EL (cell line): Measurements from ENCODE around the gene CDC73.

Experiments
- DNase-seq: peaks from one replicate; pipeline ENCODE4 v3.0.0-alpha.2; 2016

CDC73 gene

DNA sequence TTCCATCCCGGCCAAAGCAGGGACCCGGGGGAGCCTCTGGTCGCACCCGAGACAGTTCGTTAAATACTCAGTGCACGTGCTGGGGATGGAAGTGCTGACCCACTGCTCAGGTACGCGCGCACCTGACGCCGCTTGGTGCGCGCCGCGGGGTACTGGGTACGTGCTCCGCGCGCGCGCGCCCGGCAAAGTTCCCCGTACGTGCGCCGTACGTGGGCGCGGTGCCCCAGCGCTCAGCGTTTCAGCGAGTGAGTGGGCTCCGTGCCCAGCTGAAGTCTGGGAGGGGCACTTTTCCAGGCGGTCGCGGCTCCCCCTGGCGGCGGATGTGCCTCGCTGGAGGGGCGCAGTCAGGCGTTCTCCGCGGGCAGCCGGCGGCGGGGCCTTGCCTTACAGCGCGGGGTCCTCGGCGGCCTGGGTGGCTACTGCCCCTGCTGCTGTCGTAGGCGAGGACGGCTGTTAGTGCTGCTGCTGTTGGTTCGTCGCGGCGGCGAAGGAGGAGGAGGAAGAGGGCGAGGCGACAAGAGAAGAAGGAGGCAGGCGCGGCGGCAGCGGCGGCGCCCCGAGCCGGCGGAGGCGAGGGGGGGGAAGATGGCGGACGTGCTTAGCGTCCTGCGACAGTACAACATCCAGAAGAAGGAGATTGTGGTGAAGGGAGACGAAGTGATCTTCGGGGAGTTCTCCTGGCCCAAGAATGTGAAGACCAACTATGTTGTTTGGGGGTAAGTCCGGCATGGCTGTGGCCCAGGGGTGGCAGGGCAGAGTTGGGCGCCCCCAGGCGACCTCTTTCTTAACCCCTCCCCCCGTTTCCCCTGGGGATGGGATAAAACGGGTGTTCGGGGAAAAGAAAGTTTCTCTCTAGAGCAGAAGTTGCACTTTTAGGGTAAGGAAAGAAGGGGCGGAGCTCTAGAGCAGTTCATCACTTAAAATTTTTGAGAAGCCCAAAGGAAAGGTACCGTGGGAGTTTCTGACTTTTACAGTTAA, at the start of gene CDC73:
Gene CDC73, plus strand, starts transcription at position 416 of the 978 bp plus-strand sequence. Its CDS starts 170 bp downstream, at position 586.
- peak; percentile 97 for DNase-seq

DNA sequence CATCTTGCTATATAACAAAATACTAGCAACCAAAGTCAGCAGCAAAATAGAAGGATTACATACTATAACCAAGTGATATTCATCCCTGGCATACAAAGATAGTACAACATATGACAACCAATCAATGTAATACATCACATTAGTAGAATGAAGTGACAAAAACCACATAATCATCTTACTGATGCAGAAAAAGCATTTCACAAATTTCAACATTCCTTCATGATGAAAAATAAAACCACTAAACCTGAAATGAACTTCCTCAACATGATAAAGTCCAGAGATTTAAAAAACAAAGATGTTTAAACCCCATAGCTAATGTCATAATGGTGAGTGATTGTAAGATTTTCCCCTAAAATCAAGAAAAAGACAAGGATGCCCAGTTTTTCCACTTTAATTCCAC, 43.8 kb upstream of the CDC73 start:
- peak; percentile 21 for DNase-seq

GRCh38 chr1:193079187-193079586, 42.6 kb upstream of the CDC73 start:
- no peak for DNase-seq

DNA sequence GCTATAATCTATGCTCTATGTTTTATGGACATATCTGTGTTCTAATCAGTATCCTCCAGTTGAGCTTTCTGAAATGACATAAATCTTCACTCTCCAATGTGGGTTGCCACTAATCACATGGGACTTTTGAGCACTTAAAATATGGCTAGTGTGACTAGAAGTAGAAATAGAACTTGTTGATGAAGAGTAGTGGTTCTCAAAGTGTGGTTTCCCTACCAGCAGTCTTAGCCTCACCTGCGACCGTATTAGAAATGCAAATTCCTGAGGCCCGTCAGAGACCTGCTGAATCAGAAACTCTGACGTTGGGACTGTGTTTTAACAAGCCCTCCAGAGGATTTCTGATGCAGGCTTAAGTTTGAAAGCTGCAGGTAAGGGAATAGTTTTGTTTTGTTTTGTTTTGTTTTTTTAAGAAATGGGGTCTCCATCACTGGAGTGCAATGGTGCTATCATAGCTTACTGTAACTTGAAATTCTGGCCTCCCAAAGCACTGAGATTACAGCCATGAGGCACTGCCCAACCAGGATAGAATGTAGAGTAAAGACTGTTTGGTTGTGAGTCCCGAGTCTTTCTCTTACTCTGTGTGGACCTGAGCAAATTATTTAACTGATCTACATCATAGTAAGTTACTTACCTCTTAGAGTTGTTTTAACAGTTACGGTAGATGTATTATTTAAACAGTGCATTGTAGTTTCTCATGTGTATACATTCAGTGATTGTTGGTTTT, 38.3 kb upstream of the CDC73 start:
- DNase-seq = no peak

- no peak for DNase-seq
Measured at GRCh38 chr1:193085263-193085662, 36.6 kb upstream of the CDC73 start.

- DNase-seq = no peak
Measured at GRCh38 chr1:193086342-193086741, 35.5 kb upstream of the CDC73 start.

DNA sequence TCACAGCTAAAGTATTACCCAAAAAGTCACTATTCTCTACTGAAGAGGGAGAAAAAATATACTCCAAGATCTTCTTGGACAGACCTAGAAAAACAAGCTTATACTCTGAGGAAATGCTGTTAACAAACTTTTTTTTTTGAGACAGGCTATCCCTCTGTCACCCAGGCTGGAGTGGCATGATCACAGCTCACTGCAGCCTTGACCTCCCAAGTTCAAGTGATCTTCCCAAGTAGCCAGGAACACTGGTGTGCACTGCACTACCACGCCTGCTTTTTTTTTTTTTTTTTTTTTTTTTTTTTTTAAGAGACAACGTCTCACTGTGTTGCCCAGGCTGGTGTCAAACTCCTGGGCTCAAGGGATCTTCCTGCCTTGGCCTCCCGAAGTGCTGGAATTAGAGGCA, 33.9 kb upstream of the CDC73 start:
- DNase-seq = no peak

DNA sequence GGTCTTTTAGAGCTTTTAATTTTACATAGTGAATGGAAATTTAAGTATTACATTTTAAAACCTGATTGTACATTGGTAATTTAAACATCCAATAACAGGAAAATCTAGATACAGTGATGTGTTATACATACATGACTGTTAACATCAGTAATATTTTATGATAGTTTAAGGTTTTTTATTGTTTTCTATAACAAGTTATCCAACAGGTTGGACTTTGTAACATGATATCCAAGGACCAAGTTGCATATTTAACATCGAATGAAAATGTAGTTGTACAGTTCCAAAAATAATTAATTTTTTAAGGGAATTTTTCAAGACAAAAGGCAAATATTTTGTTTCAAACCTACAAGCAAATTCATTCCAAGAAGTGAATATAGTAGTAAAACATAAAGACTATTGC, 31.0 kb upstream of the CDC73 start:
- no peak for DNase-seq

- DNase-seq = no peak
Measured at GRCh38 chr1:193094112-193094511, 27.7 kb upstream of the CDC73 start.

DNA sequence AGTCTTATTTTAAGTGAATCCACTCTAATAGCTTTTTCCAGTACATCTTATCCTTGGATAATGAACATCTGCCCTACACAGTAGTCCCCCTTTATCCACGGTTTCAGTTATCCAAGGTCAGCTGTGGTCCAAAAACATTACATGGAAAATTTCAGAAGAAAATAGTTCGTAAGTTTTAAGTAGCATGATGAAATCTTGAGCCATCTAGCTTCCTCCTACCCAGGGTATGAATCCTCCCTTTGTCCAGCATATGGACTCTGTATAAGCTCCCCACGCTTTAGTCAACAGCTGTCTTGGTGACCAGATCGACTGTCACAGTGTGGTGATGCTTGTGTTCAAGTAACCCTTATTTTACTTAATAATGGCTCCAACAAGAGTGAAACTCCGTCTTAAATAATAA, 19.2 kb upstream of the CDC73 start:
- no peak for DNase-seq

DNA sequence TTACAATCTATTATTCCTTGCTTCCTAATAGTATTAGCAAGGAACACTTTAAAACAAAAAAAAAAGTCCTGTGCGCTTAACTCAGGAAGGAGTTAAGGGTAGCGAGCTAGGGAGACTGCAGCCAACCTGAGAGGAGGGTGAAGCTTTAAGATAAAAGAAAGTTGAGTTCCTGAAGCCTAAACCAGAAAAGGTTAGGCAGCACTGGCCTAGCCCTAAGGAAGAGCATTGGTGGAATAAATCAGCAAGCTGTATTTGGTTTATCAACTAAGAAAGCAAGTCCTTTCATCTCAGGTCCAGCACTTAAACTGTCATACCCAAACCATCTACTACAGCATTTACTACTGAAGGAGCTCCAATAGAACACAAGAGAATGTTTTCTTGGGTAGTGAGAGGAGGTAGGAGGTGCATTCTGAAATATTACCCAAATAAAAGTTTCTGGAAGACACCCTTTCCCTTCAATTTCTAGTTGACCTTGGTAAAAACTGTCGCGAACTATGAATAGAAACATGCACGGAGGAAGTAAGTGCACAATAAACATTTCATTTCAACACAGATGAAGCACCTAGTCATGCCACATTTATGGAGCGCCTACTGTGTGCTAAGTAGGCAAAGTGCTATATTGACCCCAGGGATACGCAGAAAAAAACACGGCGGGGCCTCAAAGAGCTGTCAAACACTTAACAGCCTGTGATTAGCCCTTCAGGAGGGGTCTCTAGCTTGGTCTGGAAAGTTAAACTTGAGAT, 17.9 kb upstream of the CDC73 start:
- no peak for DNase-seq

- DNase-seq = peak; percentile 74
Measured at GRCh38 chr1:193104502-193104906, 17.3 kb upstream of the CDC73 start.

DNA sequence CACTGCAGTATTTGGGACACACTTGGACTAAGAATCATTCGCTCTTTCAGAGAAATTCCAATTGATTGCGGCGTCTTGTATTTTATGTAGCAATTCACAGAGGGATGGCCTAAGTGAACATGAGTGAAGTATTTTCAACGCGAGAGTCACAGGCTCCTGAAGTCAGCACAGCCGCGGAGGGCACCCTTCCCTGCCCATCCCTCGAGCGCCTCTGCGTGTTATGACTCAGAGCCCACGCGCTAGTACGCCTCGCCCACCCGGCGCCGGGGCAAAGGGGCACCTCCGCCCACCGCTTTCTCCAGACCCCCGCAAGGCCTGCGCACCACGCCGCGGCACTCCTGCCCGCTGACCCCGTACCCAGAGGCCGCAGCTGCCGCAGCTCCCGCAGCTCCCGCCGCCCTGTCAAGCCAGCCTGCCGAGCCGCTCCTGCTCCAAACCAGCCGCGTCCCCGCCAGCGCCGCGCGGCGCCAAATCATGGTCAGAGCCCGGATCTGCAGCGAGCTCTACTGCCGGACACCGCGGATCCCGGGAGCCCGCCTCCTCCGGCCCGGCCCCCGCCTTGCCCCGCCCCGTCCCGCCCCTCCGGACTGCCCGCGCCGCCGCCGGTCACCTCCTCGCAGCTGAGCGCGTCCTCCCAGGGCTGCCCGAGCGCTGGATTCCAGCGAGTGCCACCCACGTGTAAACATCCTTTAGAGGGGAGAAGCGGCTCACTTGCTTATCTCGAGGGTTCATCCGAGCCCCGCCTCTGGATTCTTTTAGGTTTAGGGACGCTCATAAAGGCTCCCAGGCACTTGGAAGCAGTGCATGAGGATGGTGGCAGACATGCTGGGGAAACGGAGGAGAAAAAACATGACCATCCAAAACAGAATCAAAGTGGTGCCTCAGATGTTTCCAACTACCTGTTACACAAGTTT, 16.7 kb upstream of the CDC73 start, which contains the start of gene GLRX2:
Gene GLRX2, minus strand, starts transcription at position 508 of the 914 bp plus-strand sequence. Its CDS starts 32 bp downstream, at position 476.
- DNase-seq = peak; percentile 95

GRCh38 chr1:193105821-193106177, 16.0 kb upstream of the CDC73 start:
- no peak for DNase-seq

- DNase-seq = no peak
Measured at GRCh38 chr1:193108471-193108870, 13.4 kb upstream of the CDC73 start.

DNA sequence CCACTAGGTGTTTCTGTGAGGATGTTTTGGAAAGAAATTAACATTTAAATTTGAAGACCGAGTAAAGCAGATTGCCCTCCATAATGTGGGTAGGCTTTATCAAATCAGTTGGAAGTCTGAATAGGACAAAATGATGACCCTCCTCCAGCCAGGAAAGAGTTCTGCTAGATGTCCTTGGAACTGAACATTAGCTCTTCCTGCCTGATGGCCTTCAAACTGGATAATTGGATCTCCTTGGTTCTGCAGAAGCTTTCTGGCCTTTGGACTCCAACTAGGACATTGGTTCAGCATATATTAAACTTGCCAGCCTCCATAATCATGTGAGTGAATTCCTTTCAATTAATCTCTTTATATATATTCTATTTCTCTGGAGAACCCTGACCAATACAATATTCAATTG, 12.2 kb upstream of the CDC73 start:
- DNase-seq = no peak

- DNase-seq = no peak
Measured at GRCh38 chr1:193110246-193110645, 11.6 kb upstream of the CDC73 start.

- DNase-seq = peak; percentile 19
Measured at GRCh38 chr1:193110864-193111263, 11.0 kb upstream of the CDC73 start.

- DNase-seq = peak; percentile 90
Measured at GRCh38 chr1:193111641-193112090, 10.2 kb upstream of the CDC73 start.

DNA sequence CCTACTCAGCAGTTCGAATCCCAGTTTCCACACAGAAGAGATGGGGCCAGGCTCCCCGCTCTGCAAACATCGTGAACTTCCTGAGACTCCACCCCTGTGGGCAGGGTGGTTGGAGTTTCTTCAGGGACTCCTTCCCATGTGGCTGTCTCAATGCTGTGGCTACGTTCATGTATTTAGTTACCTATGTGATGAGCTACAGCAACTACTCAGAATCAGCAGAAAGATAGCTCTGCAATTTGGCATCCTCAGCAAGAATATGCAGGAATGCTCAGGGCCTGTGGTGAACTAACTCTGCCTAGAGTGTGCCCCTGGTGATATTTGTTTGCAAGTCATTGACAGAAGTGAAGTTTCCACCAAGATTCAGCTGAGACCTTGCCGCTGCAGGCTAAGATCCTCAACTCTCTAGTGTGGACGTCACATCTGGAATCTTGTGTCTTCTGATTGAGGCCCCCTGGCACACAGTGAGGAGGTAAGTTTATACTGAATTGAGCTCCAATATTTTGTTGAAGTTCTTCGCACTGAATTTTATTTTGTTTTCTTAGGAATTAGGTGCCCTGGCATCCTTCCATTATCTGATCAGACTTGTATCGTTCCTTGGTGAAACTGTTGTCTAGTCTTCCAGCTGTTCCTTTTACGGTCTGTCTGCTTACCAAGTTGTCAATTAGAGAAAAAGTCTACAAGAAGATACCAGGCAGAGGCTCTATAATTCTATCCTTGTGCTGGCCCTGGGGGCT, 8.4 kb upstream of the CDC73 start:
- DNase-seq = no peak

- no peak for DNase-seq
Measured at GRCh38 chr1:193113992-193114332, 7.9 kb upstream of the CDC73 start.
